GM12878 (cell line): ENCODE results near the gene GCNT2. TPM values are rescaled to one million over a fixed set of nuclear protein-coding genes. Genes with fewer than 3 reads are reported as not detected.

Experiments used
- ATAC-seq: fragments of 200-7000 bp; cut with Tn5 transposase; 3 replicates; pipeline ENCODE4 v1.9.1; 2020; ENCODE audit warnings: mild to moderate bottlenecking, moderate library complexity
- BruUV-seq: library from RNA; stranded (reverse); fragments of 400-500 nt; replicated peaks from 2 replicates; lab custom pipeline; 2021; lab: Mats Ljungman, UMichigan
- CTCF ChIA-PET: fragments of 300-600 bp; sonication (Branson Sonifier 250); formaldehyde crosslinking; extraction: SDS; loops from one replicate; lab custom pipeline; 2021; ENCODE audit warnings: inconsistent platforms; lab: Yijun Ruan, JAX
- POLR2A ChIA-PET: fragments of 350-600 bp; formaldehyde crosslinking; extraction: SDS; loops from one replicate; lab custom pipeline; 2021; ENCODE audit warnings: inconsistent platforms; lab: Charles Lee
- RAD21 ChIA-PET: fragments of 300-600 bp; sonication (Branson Sonifier 250); formaldehyde crosslinking; loops from one replicate; lab custom pipeline; 2023; ENCODE audit warnings: antibody characterized with exemption; ENCODE audit not compliant: unreplicated experiment; lab: Charles Lee
- SMC1A ChIA-PET: fragments of 300-600 bp; sonication (Branson Sonifier 250); formaldehyde crosslinking; loops from one replicate; lab custom pipeline; 2023; ENCODE audit not compliant: unreplicated experiment, uncharacterized antibody; lab: Charles Lee
- DNase-seq: peaks from one replicate; pipeline ENCODE4 v3.0.0-alpha.2; 2011; ENCODE audit warnings: low read depth, low spot score
- FAIRE-seq: peaks from 3 replicates; lab custom pipeline; 2011; peaks lifted over from hg19 to GRCh38; lab: Jason Lieb, UNC
- H2AFZ ChIP-seq: 2 replicates; pipeline ENCODE4 v1.6.0; 2011; ENCODE audit warnings: low read depth, low read length, control low read depth; ENCODE audit not compliant: control insufficient read depth
- H3K27ac ChIP-seq: 2 replicates; pipeline ENCODE4 v1.5.1; 2011; ENCODE audit warnings: control low read depth; ENCODE audit not compliant: control insufficient read depth, insufficient read depth
- H3K27me3 ChIP-seq, 2 experiments: replicated peaks in 1 of 2; 2 replicates each; pipeline versions ENCODE4 v1.6.0 to v1.6.1; 2011; ENCODE audit warnings: low read length in 1 of 2; ENCODE audit not compliant: control insufficient read depth in 2 of 2, insufficient read depth in 2 of 2
- H3K36me3 ChIP-seq, 2 experiments: 2 replicates each; pipeline ENCODE4 v1.5.1; 2011; ENCODE audit warnings: low read length in 1 of 2; ENCODE audit not compliant: control insufficient read depth in 2 of 2, insufficient read depth in 2 of 2
- H3K4me1 ChIP-seq: 2 replicates; pipeline ENCODE4 v1.6.1; 2011; ENCODE audit warnings: mild to moderate bottlenecking, low read length, moderate library complexity, mixed read lengths; ENCODE audit not compliant: control insufficient read depth, insufficient read depth
- H3K4me2 ChIP-seq: 2 replicates; pipeline ENCODE4 v1.6.0; 2011; ENCODE audit warnings: control low read depth; ENCODE audit not compliant: control insufficient read depth, insufficient read depth
- H3K4me3 ChIP-seq: fragments of 200-600 bp; sonication (generic); 2 replicates; pipeline ENCODE4 v1.5.1; 2016
- H3K79me2 ChIP-seq: 2 replicates; pipeline ENCODE4 v1.6.0; 2011; ENCODE audit warnings: low read length; ENCODE audit not compliant: control insufficient read depth, insufficient read depth
- H3K9ac ChIP-seq: 2 replicates; pipeline ENCODE4 v1.8.0; 2011; ENCODE audit warnings: low read length, control low read depth, mixed read lengths; ENCODE audit not compliant: control insufficient read depth, insufficient read depth
- H3K9me3 ChIP-seq: replicated peaks from 3 replicates; pipeline ENCODE4 v1.5.1; 2011; ENCODE audit warnings: mild to moderate bottlenecking, low read length; ENCODE audit not compliant: control insufficient read depth, insufficient read depth
- H4K20me1 ChIP-seq: 2 replicates; pipeline ENCODE4 v1.6.0; 2011; ENCODE audit not compliant: control insufficient read depth, insufficient read depth
- BACH1 ChIP-seq: fragments of 450-650 bp; IDR thresholded peaks from 2 replicates; pipeline ENCODE4 v1.6.1; 2017; ENCODE audit warnings: mild to moderate bottlenecking, borderline replicate concordance
- FOXM1 ChIP-seq: IDR thresholded peaks from 2 replicates; pipeline ENCODE4 v1.6.1; 2012; ENCODE audit warnings: low read depth, mild to moderate bottlenecking, inconsistent platforms, low read length, moderate library complexity
- KLF5 ChIP-seq: fragments of 450-650 bp; IDR thresholded peaks from 2 replicates; pipeline ENCODE4 v1.6.1; 2014; ENCODE audit warnings: mild to moderate bottlenecking; ENCODE audit not compliant: partially characterized antibody
- MYC ChIP-seq: IDR thresholded peaks from 2 replicates; pipeline ENCODE4 v1.6.1; 2011; ENCODE audit warnings: mild to moderate bottlenecking, low read length, moderate library complexity, inconsistent platforms; ENCODE audit not compliant: insufficient read depth, insufficient replicate concordance, insufficient read length, severe bottlenecking
- PAX8 ChIP-seq: fragments of 450-650 bp; IDR thresholded peaks from 2 replicates; pipeline ENCODE4 v1.6.1; 2017; ENCODE audit warnings: mild to moderate bottlenecking, moderate library complexity
- POLR2AphosphoS2 ChIP-seq: IDR thresholded peaks from 2 replicates; pipeline ENCODE4 v1.6.1; 2011; ENCODE audit warnings: low read depth, mild to moderate bottlenecking, low read length, improper control_type of control experiment, moderate library complexity
- POLR2AphosphoS5 ChIP-seq: IDR thresholded peaks from 2 replicates; pipeline ENCODE4 v1.6.1; 2011; ENCODE audit warnings: mild to moderate bottlenecking, low read length, inconsistent platforms
- RCOR1 ChIP-seq: conservative IDR thresholded peaks from 2 replicates; pipeline ENCODE4 v1.6.1; 2012; ENCODE audit warnings: low read depth, low read length, improper control_type of control experiment
- WGBS: methylation state at CpG from one replicate; pipeline ENCODE4 v1.1.6; 2016; ENCODE audit warnings: low lambda C conversion rate; ENCODE audit not compliant: insufficient replicate concordance, insufficient coverage; ENCODE audit errors: missing lambda C conversion rate; 5-methylcytosine and 5-hydroxymethylcytosine counted together
- in situ Hi-C: fragments of 300-500 bp; cut with MboI; formaldehyde crosslinking; loops from 9 replicates; pipeline ENCODE4 v1.14.3; 2018; ENCODE audit warnings: mixed read lengths
- intact Hi-C: fragments of 100-400 bp; cut with micrococcal nuclease; formaldehyde crosslinking; loops from one replicate; pipeline ENCODE4 v1.14.2; 2022; ENCODE audit not compliant: unreplicated experiment
- polyA plus RNA-seq, 11 experiments: library from polyadenylated mRNA; depleted of rRNA in 4 of 11; unstranded in 6 of 11; stranded (reverse) in 5 of 11; fragments of >200 nt; fragmentation: Nextera tagmentation in 4 of 11; fragmentation: Illumina TruSeq in 1 of 11; extraction: Ambion mirVana in 4 of 11; extraction: Trizol in 1 of 11; gene quantifications; 1 replicate in 1 of 11; 2 replicates in 10 of 11; pipeline versions ENCODE4 v1.2.1 to v1.2.3, GENCODE V29; 2011 to 2016; ENCODE audit warnings: inconsistent platforms in 2 of 11, missing spikeins in 2 of 11, low read depth in 1 of 11
- total RNA-seq, 4 experiments: library from RNA; depleted of rRNA in 3 of 4; stranded (reverse); fragments of >200 nt in 3 of 4; fragmentation: Illumina TruSeq in 1 of 4; extraction: Trizol in 1 of 4; gene quantifications; 2 replicates each; pipeline versions ENCODE4 v1.2.1 to v1.2.3, GENCODE V29; 2013 to 2021
- TF ChIP-seq, protein P1 (sequence below): fragments of 450-650 bp; formaldehyde crosslinking; IDR thresholded peaks from 2 replicates; pipeline ENCODE4 v1.4.0; 2020; ENCODE audit warnings: mild to moderate bottlenecking, moderate library complexity
- TF ChIP-seq, protein P2 (sequence below): IDR thresholded peaks from 2 replicates; pipeline ENCODE4 v1.6.1; 2012; ENCODE audit warnings: low read length, inconsistent platforms

The GCNT2 gene
- total and polyA plus RNA-seq, 10 of the 15 experiments (the other 5 are each of a cell fraction or from before 2014, with no cell fraction given): 5.0 to 21.6 (median 11.9) TPM

DNA sequence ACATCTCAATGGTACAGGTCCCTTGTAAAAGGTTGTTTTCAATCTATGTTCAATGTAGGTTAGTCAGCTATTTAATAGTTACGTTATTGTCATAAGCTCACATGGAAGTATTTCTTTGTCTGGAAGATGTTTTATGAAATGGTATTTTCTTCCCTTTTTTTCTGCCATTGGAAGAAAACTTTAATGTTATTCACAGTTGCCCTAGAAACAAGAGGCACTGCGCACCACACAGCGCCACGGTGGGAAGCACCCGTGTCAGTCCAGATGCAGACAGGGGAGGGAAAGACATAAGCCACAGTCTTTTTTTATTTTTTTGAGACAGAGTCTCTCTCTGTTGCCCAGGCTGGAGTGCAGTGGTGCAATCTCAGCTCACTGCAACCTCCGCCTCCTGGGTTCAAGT lies 82.1 kb downstream of the GCNT2 start:
- no peaks in the 10 kb centered on the region for H3K9me3 ChIP-seq
- ChIA-PET POLR2A (interaction anchor here (0.7 kb wide), 1 partner anchor 208 kb away, joined by 5 read pairs; no protein-coding TSS in a partner anchor), CTCF (no interaction called here), RAD21 (no interaction called here), SMC1A (interaction anchor here (0.8 to 1.3 kb wide), 3 partner anchors 15 to 67 kb away, joined by 3 to 5 read pairs (median 4); no protein-coding TSS in a partner anchor)
- WGBS: 100% methylated on average over 6 of the region's 6 CpGs
- no peaks in the 10 kb centered on the region; the same call in none of the 2 replicates for H3K79me2 ChIP-seq
- no peak overlapping the region for H3K9ac ChIP-seq
- no peak overlapping the region for H2AFZ ChIP-seq
- H3K4me3 ChIP-seq: no peak overlapping the region
- ATAC-seq (no peak), FAIRE-seq (no peak), DNase-seq (no peak)
- TF ChIP-seq FOXM1: no peak
- intact Hi-C loops: no loop called here
- H4K20me1 ChIP-seq: no peaks in the 10 kb centered on the region
- in situ Hi-C loops: no loop called here
- no TSS peak for BruUV-seq
- no peaks in the 10 kb centered on the region for H3K27me3 ChIP-seq
- H3K4me2 ChIP-seq: no peak overlapping the region
- H3K4me1 ChIP-seq: no peaks in the 10 kb centered on the region
- peaks cover 0 to 6% of the 10 kb centered on the region in 2 experiments; a peak in 2 of 4 replicates for H3K36me3 ChIP-seq
- H3K27ac ChIP-seq: no peak overlapping the region

DNA sequence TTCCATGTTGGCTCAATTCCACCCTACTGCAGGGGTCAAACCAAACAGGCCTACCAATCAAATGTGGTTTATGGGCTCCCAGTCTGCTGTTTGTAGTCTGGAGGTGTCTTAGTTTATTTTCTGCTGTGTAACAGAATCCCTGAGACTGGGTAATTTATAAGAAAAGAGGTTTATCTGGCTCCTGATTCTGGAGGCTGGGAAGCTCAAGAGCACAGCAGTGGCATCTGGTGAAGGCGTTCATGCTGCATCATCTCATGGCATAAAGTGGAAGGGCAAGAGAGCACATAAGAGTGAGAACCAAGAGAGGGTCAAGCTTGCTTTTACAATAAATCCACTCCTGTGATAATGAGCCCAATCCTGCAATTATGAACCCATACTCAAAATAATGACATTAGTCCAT lies 87.9 kb downstream of the GCNT2 start:
- no peaks in the 10 kb centered on the region; the same call in 1 of the 2 replicates for H3K79me2 ChIP-seq
- FAIRE-seq: no peak
- no peak for TF ChIP-seq PAX8
- no peak for TF ChIP-seq BACH1
- TF ChIP-seq, protein P1, sequence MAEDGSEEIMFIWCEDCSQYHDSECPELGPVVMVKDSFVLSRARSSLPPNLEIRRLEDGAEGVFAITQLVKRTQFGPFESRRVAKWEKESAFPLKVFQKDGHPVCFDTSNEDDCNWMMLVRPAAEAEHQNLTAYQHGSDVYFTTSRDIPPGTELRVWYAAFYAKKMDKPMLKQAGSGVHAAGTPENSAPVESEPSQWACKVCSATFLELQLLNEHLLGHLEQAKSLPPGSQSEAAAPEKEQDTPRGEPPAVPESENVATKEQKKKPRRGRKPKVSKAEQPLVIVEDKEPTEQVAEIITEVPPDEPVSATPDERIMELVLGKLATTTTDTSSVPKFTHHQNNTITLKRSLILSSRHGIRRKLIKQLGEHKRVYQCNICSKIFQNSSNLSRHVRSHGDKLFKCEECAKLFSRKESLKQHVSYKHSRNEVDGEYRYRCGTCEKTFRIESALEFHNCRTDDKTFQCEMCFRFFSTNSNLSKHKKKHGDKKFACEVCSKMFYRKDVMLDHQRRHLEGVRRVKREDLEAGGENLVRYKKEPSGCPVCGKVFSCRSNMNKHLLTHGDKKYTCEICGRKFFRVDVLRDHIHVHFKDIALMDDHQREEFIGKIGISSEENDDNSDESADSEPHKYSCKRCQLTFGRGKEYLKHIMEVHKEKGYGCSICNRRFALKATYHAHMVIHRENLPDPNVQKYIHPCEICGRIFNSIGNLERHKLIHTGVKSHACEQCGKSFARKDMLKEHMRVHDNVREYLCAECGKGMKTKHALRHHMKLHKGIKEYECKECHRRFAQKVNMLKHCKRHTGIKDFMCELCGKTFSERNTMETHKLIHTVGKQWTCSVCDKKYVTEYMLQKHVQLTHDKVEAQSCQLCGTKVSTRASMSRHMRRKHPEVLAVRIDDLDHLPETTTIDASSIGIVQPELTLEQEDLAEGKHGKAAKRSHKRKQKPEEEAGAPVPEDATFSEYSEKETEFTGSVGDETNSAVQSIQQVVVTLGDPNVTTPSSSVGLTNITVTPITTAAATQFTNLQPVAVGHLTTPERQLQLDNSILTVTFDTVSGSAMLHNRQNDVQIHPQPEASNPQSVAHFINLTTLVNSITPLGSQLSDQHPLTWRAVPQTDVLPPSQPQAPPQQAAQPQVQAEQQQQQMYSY: no peak
- TF ChIP-seq KLF5: no peak
- TF ChIP-seq, protein P2, sequence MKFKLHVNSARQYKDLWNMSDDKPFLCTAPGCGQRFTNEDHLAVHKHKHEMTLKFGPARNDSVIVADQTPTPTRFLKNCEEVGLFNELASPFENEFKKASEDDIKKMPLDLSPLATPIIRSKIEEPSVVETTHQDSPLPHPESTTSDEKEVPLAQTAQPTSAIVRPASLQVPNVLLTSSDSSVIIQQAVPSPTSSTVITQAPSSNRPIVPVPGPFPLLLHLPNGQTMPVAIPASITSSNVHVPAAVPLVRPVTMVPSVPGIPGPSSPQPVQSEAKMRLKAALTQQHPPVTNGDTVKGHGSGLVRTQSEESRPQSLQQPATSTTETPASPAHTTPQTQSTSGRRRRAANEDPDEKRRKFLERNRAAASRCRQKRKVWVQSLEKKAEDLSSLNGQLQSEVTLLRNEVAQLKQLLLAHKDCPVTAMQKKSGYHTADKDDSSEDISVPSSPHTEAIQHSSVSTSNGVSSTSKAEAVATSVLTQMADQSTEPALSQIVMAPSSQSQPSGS: no peak
- no peak for TF ChIP-seq POLR2AphosphoS2
- no peak for TF ChIP-seq POLR2AphosphoS5
- TF ChIP-seq MYC: no peak
- TF ChIP-seq RCOR1: no peak

More for the DNA sequence above, 87.9 kb downstream of the GCNT2 start:
- no TSS peak for BruUV-seq
- no peak overlapping the region for H3K27ac ChIP-seq
- no peaks in the 10 kb centered on the region for H3K4me1 ChIP-seq
- H4K20me1 ChIP-seq: no peaks in the 10 kb centered on the region; the same call in 1 of the 2 replicates
- H3K9ac ChIP-seq: no peak overlapping the region
- CTCF ChIA-PET: interaction anchor here (1.7 to 2.4 kb wide), 2 partner anchors 15 to 99 kb away, joined by 4 to 6 read pairs; no protein-coding TSS in a partner anchor
- no peak overlapping the region for H3K4me2 ChIP-seq
- H3K27me3 ChIP-seq: no peaks in the 10 kb centered on the region
- H2AFZ ChIP-seq: no peak overlapping the region
- RAD21 ChIA-PET: no interaction called here
- H3K9me3 ChIP-seq: no peaks in the 10 kb centered on the region
- SMC1A ChIA-PET: no interaction called here
- in situ Hi-C loops: no loop called here
- 100% methylated on average over 1 of the region's 1 CpG for WGBS
- ATAC-seq: no peak
- no peak overlapping the region for H3K4me3 ChIP-seq
- POLR2A ChIA-PET: no interaction called here
- H3K36me3 ChIP-seq: no peaks in the 10 kb centered on the region
- no peak for DNase-seq
- intact Hi-C loops: no loop called here
